A549 (cell line): ENCODE data around the gene C14orf119. TPM values are rescaled to one million over a fixed set of nuclear protein-coding genes. Genes with fewer than 3 reads are reported as not detected.

Experiments used
- ATAC-seq, 2 experiments: fragments of 200-7000 bp in 1 of 2; fragments of >200 bp in 1 of 2; cut with Nextera tagmentation in 1 of 2; cut with Tn5 transposase in 1 of 2; 3 replicates each; pipeline versions ENCODE4 v1.8.0 to v1.9.1; 2018 to 2020; ENCODE audit warnings: mild to moderate bottlenecking in 1 of 2, moderate library complexity in 1 of 2
- CTCF ChIA-PET: fragments of 300-600 bp; sonication (Branson Sonifier 250); formaldehyde crosslinking; extraction: SDS; loops from one replicate; lab custom pipeline; 2021; ENCODE audit warnings: antibody characterized with exemption, inconsistent platforms; lab: Yijun Ruan, JAX
- POLR2A ChIA-PET: fragments of 350-600 bp; formaldehyde crosslinking; extraction: SDS; loops from one replicate; lab custom pipeline; 2021; ENCODE audit warnings: antibody characterized with exemption, inconsistent platforms; lab: Yijun Ruan, JAX
- DNase-seq, 2 experiments: peaks; one replicate each; pipeline versions ENCODE4 v3.0.0 to v3.0.0-alpha.2; 2011 to 2016; ENCODE audit warnings: low read depth in 1 of 2, low spot score in 1 of 2
- FAIRE-seq: peaks from 2 replicates; lab custom pipeline; 2011; peaks lifted over from hg19 to GRCh38; lab: Jason Lieb, UNC
- H3K27ac ChIP-seq, 2 experiments: fragments of >200 bp; sonication (Bioruptor Twin); formaldehyde crosslinking; 3 replicates each; pipeline ENCODE4 v1.5.1; 2016 to 2017
- H3K4me1 ChIP-seq: fragments of >200 bp; sonication (Bioruptor Twin); formaldehyde crosslinking; 3 replicates; pipeline ENCODE4 v1.6.1; 2016
- H3K4me2 ChIP-seq: fragments of >200 bp; sonication (Bioruptor Twin); formaldehyde crosslinking; 3 replicates; pipeline ENCODE4 v1.6.1; 2016
- H3K4me3 ChIP-seq: fragments of >200 bp; sonication (Bioruptor Twin); formaldehyde crosslinking; 3 replicates; pipeline ENCODE4 v1.5.1; 2016
- H3K9me3 ChIP-seq: fragments of >200 bp; sonication (Bioruptor Twin); formaldehyde crosslinking; 3 replicates; pipeline ENCODE4 v1.6.1; 2016
- ATOH8 ChIP-seq: fragments of 250-450 bp; sonication (Bioruptor Pico); IDR thresholded peaks from 2 replicates; pipeline ENCODE4 v1.5.0; 2020; ENCODE audit warnings: low read depth, mild to moderate bottlenecking, moderate library complexity
- CBX8 ChIP-seq: fragments of 200-600 bp; sonication (generic); IDR thresholded peaks from 2 replicates; pipeline ENCODE4 v1.6.1; 2016
- CHD2 ChIP-seq: fragments of 150-350 bp; IDR thresholded peaks from 2 replicates; pipeline ENCODE4 v1.6.1; 2014; ENCODE audit warnings: low read length; ENCODE audit not compliant: partially characterized antibody
- CTCF ChIP-seq: fragments of >200 bp; sonication (Bioruptor Twin); formaldehyde crosslinking; IDR thresholded peaks from 3 replicates; pipeline ENCODE4 v1.5.1; 2016
- EHMT2 ChIP-seq: fragments of 200-600 bp; sonication (generic); IDR thresholded peaks from 2 replicates; pipeline ENCODE4 v1.6.1; 2016; ENCODE audit warnings: antibody characterized with exemption, low read depth, mild to moderate bottlenecking, moderate library complexity
- ELK1 ChIP-seq: fragments of 150-350 bp; IDR thresholded peaks from 2 replicates; pipeline ENCODE4 v1.6.1; 2014; ENCODE audit warnings: low read depth, mild to moderate bottlenecking, low read length
- FOSB ChIP-seq: fragments of 250-450 bp; sonication (Bioruptor Pico); IDR thresholded peaks from 2 replicates; pipeline ENCODE4 v1.5.0; 2020; ENCODE audit warnings: mild to moderate bottlenecking, moderate library complexity
- HDAC2 ChIP-seq: fragments of 200-600 bp; sonication (generic); IDR thresholded peaks from 2 replicates; pipeline ENCODE4 v1.6.1; 2016
- HOXB13 ChIP-seq: fragments of 250-450 bp; sonication (Bioruptor Pico); IDR thresholded peaks from 2 replicates; pipeline ENCODE4 v1.5.0; 2020; ENCODE audit warnings: low read depth, mild to moderate bottlenecking, moderate library complexity
- JUN ChIP-seq, 2 experiments: fragments of >200 bp; sonication (Bioruptor Twin); formaldehyde crosslinking; IDR thresholded peaks; 2 replicates in 1 of 2; 3 replicates in 1 of 2; pipeline ENCODE4 v1.6.1; 2016 to 2017
- JUNB ChIP-seq: fragments of >200 bp; sonication (Bioruptor Twin); formaldehyde crosslinking; IDR thresholded peaks from 2 replicates; pipeline ENCODE4 v1.6.1; 2016
- MAFK ChIP-seq: fragments of 450-650 bp; IDR thresholded peaks from 2 replicates; pipeline ENCODE4 v1.6.1; 2014; ENCODE audit not compliant: partially characterized antibody
- MAX ChIP-seq: IDR thresholded peaks from 2 replicates; pipeline ENCODE4 v1.6.1; 2012
- NFE2L2 ChIP-seq: fragments of 150-350 bp; conservative IDR thresholded peaks from 2 replicates; pipeline ENCODE4 v1.6.1; 2014; ENCODE audit warnings: low read length
- NPAS2 ChIP-seq: fragments of 250-450 bp; sonication (Bioruptor Pico); IDR thresholded peaks from 2 replicates; pipeline ENCODE4 v1.8.0; 2022; ENCODE audit warnings: mild to moderate bottlenecking, moderate library complexity, borderline replicate concordance
- POLR2A ChIP-seq: IDR thresholded peaks from 2 replicates; pipeline ENCODE4 v1.6.1; 2012; ENCODE audit warnings: mild to moderate bottlenecking, low read length
- POLR2AphosphoS2 ChIP-seq: conservative IDR thresholded peaks from 2 replicates; pipeline ENCODE4 v1.6.1; 2012; ENCODE audit warnings: low read length, improper control_type of control experiment, inconsistent platforms
- RAD21 ChIP-seq, 2 experiments: fragments of >200 bp in 1 of 2; sonication (Bioruptor Twin) in 1 of 2; formaldehyde crosslinking in 1 of 2; IDR thresholded peaks in 1 of 2; conservative IDR thresholded peaks in 1 of 2; 2 replicates in 1 of 2; 3 replicates in 1 of 2; pipeline ENCODE4 v1.6.1; 2012 to 2018; ENCODE audit warnings: inconsistent platforms in 1 of 2
- RARB ChIP-seq: fragments of 250-450 bp; sonication (Bioruptor Pico); IDR thresholded peaks from 2 replicates; pipeline ENCODE4 v1.8.0; 2021; ENCODE audit warnings: mild to moderate bottlenecking, moderate library complexity
- RNF2 ChIP-seq: fragments of 200-600 bp; sonication (generic); IDR thresholded peaks from 2 replicates; pipeline ENCODE4 v1.6.1; 2016; ENCODE audit warnings: low read depth, mild to moderate bottlenecking, antibody characterized with exemption, moderate library complexity, borderline replicate concordance
- SMC3 ChIP-seq: fragments of >200 bp; sonication (Bioruptor Twin); formaldehyde crosslinking; IDR thresholded peaks from 3 replicates; pipeline ENCODE4 v1.6.1; 2018; ENCODE audit warnings: inconsistent platforms
- SREBF2 ChIP-seq: fragments of 450-650 bp; IDR thresholded peaks from 2 replicates; pipeline ENCODE4 v1.6.1; 2014; ENCODE audit warnings: mild to moderate bottlenecking, moderate library complexity
- TFCP2L1 ChIP-seq: fragments of 250-450 bp; sonication (Bioruptor Pico); IDR thresholded peaks from 2 replicates; pipeline ENCODE4 v1.5.0; 2021; ENCODE audit warnings: mild to moderate bottlenecking
- ZC3H11A ChIP-seq: fragments of 450-650 bp; IDR thresholded peaks from 2 replicates; pipeline ENCODE4 v1.6.1; 2014; ENCODE audit warnings: antibody characterized with exemption, mild to moderate bottlenecking
- WGBS: methylation state at CpG from one replicate; pipeline ENCODE4 v1.1.6; 2017; ENCODE audit errors: missing lambda C conversion rate; 5-methylcytosine and 5-hydroxymethylcytosine counted together
- polyA plus RNA-seq, 4 experiments: library from polyadenylated mRNA; depleted of rRNA in 3 of 4; stranded (reverse); fragments of >200 nt; fragmentation: RNase III in 1 of 4; extraction: RNeasy Plus Mini Kit Qiagen cat#74134 plus additional on column Dnase treatment in 1 of 4; gene quantifications; 2 replicates in 3 of 4; 3 replicates in 1 of 4; pipeline ENCODE4 v1.2.3, GENCODE V29; 2011 to 2017

The C14orf119 gene
- polyA plus RNA-seq, 2 of the 4 experiments (the other 2 are of a cell fraction) = 82.5 to 102 TPM

- 3% methylated on average over 21 of the region's 51 CpGs for WGBS
- H3K4me2 ChIP-seq = peak overlapping the region; percentile 97
- peak overlapping the region; percentile 71 for H3K4me3 ChIP-seq
- ATAC-seq = peak; percentile 67 to 79
- no peak for TF ChIP-seq ATOH8 (CRISPR knock-in tag)
- peak; percentile 85 for TF ChIP-seq SMC3
- no peak for TF ChIP-seq HDAC2
- peak; percentile 82 for TF ChIP-seq CTCF
- peak; percentile 79 to 81 for TF ChIP-seq RAD21 (conservative IDR thresholded peaks at IDR 0.05 in 1 of 2, IDR thresholded peaks at IDR 0.05 in 1 of 2)
- TF ChIP-seq TFCP2L1 = no peak
- TF ChIP-seq HOXB13 (CRISPR knock-in tag) = no peak
- TF ChIP-seq POLR2AphosphoS2 = 0 out of 2 replicates have a peak, but pooled peaks have one; percentile 58
- TF ChIP-seq EHMT2 = no peak
- no peak for TF ChIP-seq RARB (CRISPR knock-in tag)
- TF ChIP-seq NPAS2 (CRISPR knock-in tag) = no peak
- no peak for TF ChIP-seq POLR2A
- no peak for TF ChIP-seq SREBF2
- TF ChIP-seq ZC3H11A = no peak
- no peak for TF ChIP-seq JUNB
- no peak for TF ChIP-seq CHD2
- peak; percentile 22 to 62; a peak in 2 of 5 replicates for TF ChIP-seq JUN (IDR thresholded peaks at IDR 0.05)
- TF ChIP-seq CBX8 = no peak
- no peak for TF ChIP-seq MAFK
- TF ChIP-seq ELK1 = no peak
- TF ChIP-seq FOSB = no peak
- peak; percentile 65 for TF ChIP-seq MAX
- TF ChIP-seq NFE2L2 = no peak
- TF ChIP-seq RNF2 = 0 out of 2 replicates have a peak, but pooled peaks have one; percentile 66
- DNase-seq = peak; percentile 87 to 89
- FAIRE-seq = no peak
- no peaks in the 10 kb centered on the region for H3K9me3 ChIP-seq
- POLR2A ChIA-PET = interaction anchor here (0.6 to 2.8 kb wide), 12 partner anchors 11 to 293 kb away, joined by 3 to 20 read pairs (median 4); partner anchors contain the start of genes ACIN1, AJUBA, C14orf119 and PRMT5
- peak overlapping the region; percentile 76 to 89 for H3K27ac ChIP-seq
- H3K4me1 ChIP-seq = peaks cover 41% of the 10 kb centered on the region
- CTCF ChIA-PET = interaction anchor here (0.8 to 33.8 kb wide), 47 partner anchors 10 to 668 kb away, joined by 3 to 1206 read pairs (median 5); partner anchors contain the start of genes ACIN1, AJUBA, C14orf119 and HAUS4
Measured at GRCh38 chr14:23057757-23058653, 37.3 kb upstream of the C14orf119 start.
